Natural killer cell (primary cell): ENCODE results near the gene RGS3. TPM values are rescaled to one million over a fixed set of nuclear protein-coding genes. Genes with fewer than 3 reads are reported as not detected.

Experiments used
- ATAC-seq, 3 donors: fragments of 150-1000 bp in 2 of 3; fragments of 200-7000 bp in 1 of 3; cut with Tn5 transposase; 1 replicate in 1 of 3; 2 replicates in 2 of 3; pipeline ENCODE4 v1.10.0; 2021; ENCODE audit warnings: mild to moderate bottlenecking in 2 of 3, moderate library complexity in 2 of 3
- DNase-seq, 2 donors: peaks; one replicate each; pipeline versions ENCODE4 v3.0.0 to v3.0.0-alpha.2; 2013 to 2021; ENCODE audit warnings: mixed read lengths in 1 of 2
- H3K27ac ChIP-seq: one replicate; pipeline ENCODE4 v1.5.1; 2013; ENCODE audit warnings: mild to moderate bottlenecking, low read length
- H3K27me3 ChIP-seq: one replicate; pipeline ENCODE4 v1.6.1; 2013; ENCODE audit warnings: low read length; ENCODE audit not compliant: control insufficient read depth, insufficient read depth
- H3K36me3 ChIP-seq: one replicate; pipeline ENCODE4 v1.6.1; 2013; ENCODE audit warnings: low read length; ENCODE audit not compliant: control insufficient read depth, insufficient read depth
- H3K4me1 ChIP-seq: one replicate; pipeline ENCODE4 v1.6.1; 2013; ENCODE audit warnings: low read length; ENCODE audit not compliant: control insufficient read depth, insufficient read depth
- H3K4me3 ChIP-seq: one replicate; pipeline ENCODE4 v1.5.1; 2013; ENCODE audit warnings: low read length
- H3K9me3 ChIP-seq: one replicate; pipeline ENCODE4 v1.6.1; 2013; ENCODE audit warnings: low read length; ENCODE audit not compliant: control insufficient read depth, insufficient read depth
- H3K27ac Mint-ChIP-seq, 2 donors: one replicate each; pipeline ENCODE4 v1.8.0; 2022; ENCODE audit warnings: mild to moderate bottlenecking in 2 of 2, mixed read lengths in 2 of 2, moderate library complexity in 1 of 2
- H3K27me3 Mint-ChIP-seq, 2 donors: one replicate each; pipeline ENCODE4 v1.8.0; 2022; ENCODE audit warnings: low read depth in 2 of 2, mixed read lengths in 2 of 2
- H3K36me3 Mint-ChIP-seq: one replicate; pipeline ENCODE4 v1.8.0; 2022; ENCODE audit warnings: mixed read lengths
- H3K4me1 Mint-ChIP-seq, 2 donors: one replicate each; pipeline ENCODE4 v1.8.0; 2022; ENCODE audit warnings: mixed read lengths in 2 of 2
- H3K4me3 Mint-ChIP-seq: one replicate; pipeline ENCODE4 v1.8.0; 2022; ENCODE audit warnings: mild to moderate bottlenecking, moderate library complexity, mixed read lengths
- H3K9me3 Mint-ChIP-seq, 2 donors: one replicate each; pipeline ENCODE4 v1.8.0; 2022; ENCODE audit warnings: mixed read lengths in 2 of 2
- WGBS: methylation state at CpG from one replicate; pipeline ENCODE4 v1.1.7; 2013; ENCODE audit warnings: missing lambda C conversion rate; ENCODE audit not compliant: insufficient coverage; 5-methylcytosine and 5-hydroxymethylcytosine counted together
- intact Hi-C: fragments of 100-400 bp; cut with micrococcal nuclease; formaldehyde crosslinking; loops from one replicate; pipeline ENCODE4 v1.14.2; 2022
- total RNA-seq, 4 donors: library from RNA; stranded (reverse); fragments of 120-200 nt in 1 of 4; gene quantifications; one replicate each; pipeline versions ENCODE4 v1.2.3 to v1.2.4, GENCODE V29; 2013 to 2022
- TF ChIP-seq, protein P1 (sequence below): fragments of 200-600 bp; IDR thresholded peaks from one replicate; pipeline ENCODE4 v1.8.0; 2022; ENCODE audit warnings: antibody characterized with exemption

The RGS3 gene
- total RNA-seq, 3 donors from 2014 or later (not counting 1 experiment from before 2014, with no cell fraction given), result 148 to 269 (median 190) TPM

DNA sequence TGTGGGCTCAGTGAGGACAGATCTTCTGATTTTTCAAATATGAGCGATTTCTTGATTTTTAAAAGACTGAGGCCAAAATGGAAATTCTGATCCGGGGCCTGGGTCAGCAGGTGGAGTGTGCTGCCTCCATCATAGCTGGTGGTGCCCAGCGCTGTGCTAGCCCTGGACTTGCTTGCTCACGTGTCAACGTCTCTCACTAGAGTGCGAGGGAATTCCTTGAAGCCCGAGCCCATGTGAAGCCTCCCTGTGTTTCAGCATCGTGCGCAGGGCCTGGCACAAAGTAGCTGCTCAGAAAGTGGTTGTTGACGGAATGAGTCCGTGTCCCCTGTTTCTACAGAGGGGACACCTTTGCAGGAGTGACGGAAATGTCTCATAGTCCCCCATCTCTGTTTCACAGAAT, 50.5 kb downstream of the RGS3 start:
- ATAC-seq, result no peak
- DNase-seq, result no peak
- peaks cover 62% of the 10 kb centered on the region for H3K4me1 ChIP-seq
- no peak overlapping the region for H3K4me3 ChIP-seq
- no peaks in the 10 kb centered on the region for H3K9me3 Mint-ChIP-seq
- H3K27me3 ChIP-seq, result no peaks in the 10 kb centered on the region
- 95% methylated on average over 12 of the region's 12 CpGs for WGBS
- peak overlapping the region; percentile 53 to 93 for H3K27ac Mint-ChIP-seq
- peak overlapping the region; percentile 28 for H3K4me3 Mint-ChIP-seq
- H3K36me3 Mint-ChIP-seq, result peaks cover 10% of the 10 kb centered on the region
- H3K27me3 Mint-ChIP-seq, result no peaks in the 10 kb centered on the region
- no peaks in the 10 kb centered on the region for H3K9me3 ChIP-seq
- no peaks in the 10 kb centered on the region for H3K36me3 ChIP-seq
- TF ChIP-seq, protein P1, sequence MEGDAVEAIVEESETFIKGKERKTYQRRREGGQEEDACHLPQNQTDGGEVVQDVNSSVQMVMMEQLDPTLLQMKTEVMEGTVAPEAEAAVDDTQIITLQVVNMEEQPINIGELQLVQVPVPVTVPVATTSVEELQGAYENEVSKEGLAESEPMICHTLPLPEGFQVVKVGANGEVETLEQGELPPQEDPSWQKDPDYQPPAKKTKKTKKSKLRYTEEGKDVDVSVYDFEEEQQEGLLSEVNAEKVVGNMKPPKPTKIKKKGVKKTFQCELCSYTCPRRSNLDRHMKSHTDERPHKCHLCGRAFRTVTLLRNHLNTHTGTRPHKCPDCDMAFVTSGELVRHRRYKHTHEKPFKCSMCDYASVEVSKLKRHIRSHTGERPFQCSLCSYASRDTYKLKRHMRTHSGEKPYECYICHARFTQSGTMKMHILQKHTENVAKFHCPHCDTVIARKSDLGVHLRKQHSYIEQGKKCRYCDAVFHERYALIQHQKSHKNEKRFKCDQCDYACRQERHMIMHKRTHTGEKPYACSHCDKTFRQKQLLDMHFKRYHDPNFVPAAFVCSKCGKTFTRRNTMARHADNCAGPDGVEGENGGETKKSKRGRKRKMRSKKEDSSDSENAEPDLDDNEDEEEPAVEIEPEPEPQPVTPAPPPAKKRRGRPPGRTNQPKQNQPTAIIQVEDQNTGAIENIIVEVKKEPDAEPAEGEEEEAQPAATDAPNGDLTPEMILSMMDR, result no peak
- H3K4me1 Mint-ChIP-seq, result peaks cover 77 to 84% of the 10 kb centered on the region in 2 donors
- intact Hi-C loops, result loop anchor here (10.0 kb wide), 1 partner anchor 239 kb away; the partner anchor contains the start of genes CDC26 and PRPF4
- no peak overlapping the region for H3K27ac ChIP-seq

DNA sequence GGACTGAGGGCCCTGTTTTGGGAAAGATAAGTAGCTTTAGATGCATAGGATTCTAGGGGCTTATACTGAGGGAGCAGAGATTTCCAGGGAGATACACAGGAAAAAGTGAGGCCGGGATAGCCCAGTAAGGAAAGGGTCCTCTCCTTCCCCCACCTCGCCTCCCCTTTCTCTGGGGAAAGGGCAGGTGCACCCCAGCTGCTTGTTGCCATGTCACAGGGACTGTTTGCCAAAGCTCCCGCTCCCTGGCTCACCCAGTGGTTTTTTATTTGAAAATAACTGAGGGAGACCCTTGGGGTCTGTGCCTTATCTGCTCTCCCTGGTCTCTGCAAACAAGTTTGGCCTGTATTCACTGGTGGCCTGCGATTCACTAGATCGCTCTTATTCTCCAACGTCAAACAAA, 51.2 kb downstream of the RGS3 start:
- ATAC-seq (no peak), DNase-seq (no peak)
- Mint-ChIP-seq H3K36me3 (peaks cover 17% of the 10 kb centered on the region), H3K9me3 (no peaks in the 10 kb centered on the region), H3K4me1 (peaks cover 84 to 91% of the 10 kb centered on the region in 2 donors), H3K27me3 (no peaks in the 10 kb centered on the region), H3K4me3 (no peak overlapping the region), H3K27ac (peak overlapping the region in 1 of 2 donors; percentile 53)
- Histone ChIP-seq H3K36me3 (no peaks in the 10 kb centered on the region), H3K27me3 (no peaks in the 10 kb centered on the region), H3K27ac (no peak overlapping the region), H3K9me3 (no peaks in the 10 kb centered on the region), H3K4me3 (no peak overlapping the region), H3K4me1 (peaks cover 64% of the 10 kb centered on the region)
- TF ChIP-seq, protein P1, result no peak
- 100% methylated on average over 6 of the region's 6 CpGs for WGBS
- intact Hi-C loops, result loop anchor here (10.0 kb wide), 1 partner anchor 240 kb away; the partner anchor contains the start of genes CDC26 and PRPF4

DNA sequence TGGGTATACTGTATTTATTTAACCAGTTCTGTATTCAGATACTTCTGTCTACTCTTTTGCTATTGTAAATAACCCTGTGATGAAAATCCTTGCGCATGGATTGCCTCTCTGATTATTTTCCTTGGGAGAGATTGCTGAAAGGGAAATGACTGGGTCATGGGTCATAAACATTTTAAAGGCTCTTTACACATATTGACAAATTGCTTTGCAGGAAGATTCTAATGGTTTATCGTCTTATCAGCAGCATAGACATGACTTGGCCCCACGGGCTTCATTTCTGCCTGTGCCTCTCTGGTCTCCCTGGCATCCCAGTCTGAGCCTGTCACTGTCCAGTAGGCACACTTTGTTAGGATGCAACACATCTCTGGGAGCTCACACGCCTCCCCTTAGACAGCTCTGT, 52.3 kb downstream of the RGS3 start:
- Histone ChIP-seq H3K27me3 (no peaks in the 10 kb centered on the region), H3K4me3 (no peak overlapping the region), H3K27ac (no peak overlapping the region), H3K9me3 (no peaks in the 10 kb centered on the region), H3K36me3 (peaks cover 1% of the 10 kb centered on the region), H3K4me1 (peaks cover 68% of the 10 kb centered on the region)
- Mint-ChIP-seq H3K27me3 (no peaks in the 10 kb centered on the region), H3K4me3 (peak overlapping the region; percentile 49), H3K4me1 (peaks cover 87 to 93% of the 10 kb centered on the region in 2 donors), H3K9me3 (no peaks in the 10 kb centered on the region), H3K36me3 (peaks cover 19% of the 10 kb centered on the region), H3K27ac (peak overlapping the region; percentile 88 to 98)
- intact Hi-C loops, result loop anchor here (2.0 to 10.0 kb wide), 3 partner anchors 69 to 241 kb away; partner anchors contain the start of genes C9orf43, CDC26, POLE3 and PRPF4
- TF ChIP-seq, protein P1, result no peak
- WGBS, result 90% methylated on average over 4 of the region's 4 CpGs
- ATAC-seq (no peak), DNase-seq (no peak)
